ENCODE results near the gene CFAP54.
A peak's percentile ranks its signal among the peaks of the same experiment; 100 is the strongest.
"Not testable (repeated sequence)": the region's sequence is repeated elsewhere in the genome, so short reads cannot be mapped to it uniquely, and the experiment has no call there.

CFAP54 gene

GRCh38 chr12:96473394-96474093, 15.8 kb upstream of the CFAP54 start:
- DNase-seq = no peak

- DNase-seq = no peak
These were observed 15.2 kb upstream of the CFAP54 start for GRCh38 chr12:96474206-96474605.

GRCh38 chr12:96478011-96478410, 11.4 kb upstream of the CFAP54 start:
- DNase-seq = no peak

GRCh38 chr12:96482086-96482485, 7.3 kb upstream of the CFAP54 start:
- no peak for DNase-seq

- DNase-seq = no peak
These were observed 6.3 kb upstream of the CFAP54 start for GRCh38 chr12:96483116-96483515.

- DNase-seq = no peak
These were observed 2.4 kb upstream of the CFAP54 start for GRCh38 chr12:96486751-96487613.

- DNase-seq = no peak
These were observed 1.7 kb upstream of the CFAP54 start for GRCh38 chr12:96487634-96488033.

GRCh38 chr12:96493106-96493505, 3.7 kb downstream of the CFAP54 start:
- DNase-seq = no peak

- DNase-seq = not testable (repeated sequence)
These were observed 4.8 kb downstream of the CFAP54 start for GRCh38 chr12:96494154-96494553.

GRCh38 chr12:96495155-96495554, 5.8 kb downstream of the CFAP54 start:
- no peak for DNase-seq

GRCh38 chr12:96495841-96496545, 6.6 kb downstream of the CFAP54 start:
- no peak for DNase-seq

- no peak for DNase-seq
These were observed 7.6 kb downstream of the CFAP54 start for GRCh38 chr12:96496944-96497343.

- no peak for DNase-seq
These were observed 8.5 kb downstream of the CFAP54 start for GRCh38 chr12:96497855-96498254.

- DNase-seq = no peak
These were observed 11.3 kb downstream of the CFAP54 start for GRCh38 chr12:96500693-96501092.

- peak; percentile 37 for DNase-seq
These were observed 11.9 kb downstream of the CFAP54 start for GRCh38 chr12:96501133-96501761.

GRCh38 chr12:96501908-96502307, 12.5 kb downstream of the CFAP54 start:
- no peak for DNase-seq

- no peak for DNase-seq
These were observed 13.1 kb downstream of the CFAP54 start for GRCh38 chr12:96502477-96502876.

- DNase-seq = no peak
These were observed 13.7 kb downstream of the CFAP54 start for GRCh38 chr12:96502949-96503532.

GRCh38 chr12:96503976-96504375, 14.6 kb downstream of the CFAP54 start:
- DNase-seq = no peak

GRCh38 chr12:96506776-96507175, 17.4 kb downstream of the CFAP54 start:
- DNase-seq = no peak

- DNase-seq = no peak
These were observed 21.0 kb downstream of the CFAP54 start for GRCh38 chr12:96510306-96510764.

GRCh38 chr12:96513166-96513565, 23.8 kb downstream of the CFAP54 start:
- DNase-seq = no peak

GRCh38 chr12:96513681-96514080, 24.3 kb downstream of the CFAP54 start:
- DNase-seq = no peak

All from activated CD4-positive, alpha-beta T cell treated with anti-CD3 and anti-CD28 coated beads for 48 hours (primary cell).